ENCODE measurements around the gene CFAP54.

Gene CFAP54

DNA sequence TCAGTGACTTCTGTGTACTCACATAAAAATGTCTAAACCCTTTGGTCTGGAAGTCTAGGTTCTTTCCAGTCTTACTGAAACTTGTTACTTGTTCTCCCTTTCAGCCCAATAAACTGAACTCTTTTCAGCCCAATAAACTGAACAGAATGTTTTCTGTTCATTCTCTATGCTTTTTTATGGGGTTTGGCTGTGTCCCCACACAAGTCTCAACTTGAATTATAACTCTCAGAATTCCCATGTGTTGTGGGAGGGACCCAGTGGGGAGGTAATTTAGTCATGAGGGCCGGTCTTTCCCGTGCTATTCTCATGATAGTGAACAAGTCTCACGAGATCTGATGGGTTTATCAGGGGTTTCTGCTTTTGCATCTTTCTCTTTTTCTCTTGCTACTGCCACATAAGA, 402.7 kb downstream of the CFAP54 start:
- DNase-seq (ENCODE audit: low read depth), result no peak

DNA sequence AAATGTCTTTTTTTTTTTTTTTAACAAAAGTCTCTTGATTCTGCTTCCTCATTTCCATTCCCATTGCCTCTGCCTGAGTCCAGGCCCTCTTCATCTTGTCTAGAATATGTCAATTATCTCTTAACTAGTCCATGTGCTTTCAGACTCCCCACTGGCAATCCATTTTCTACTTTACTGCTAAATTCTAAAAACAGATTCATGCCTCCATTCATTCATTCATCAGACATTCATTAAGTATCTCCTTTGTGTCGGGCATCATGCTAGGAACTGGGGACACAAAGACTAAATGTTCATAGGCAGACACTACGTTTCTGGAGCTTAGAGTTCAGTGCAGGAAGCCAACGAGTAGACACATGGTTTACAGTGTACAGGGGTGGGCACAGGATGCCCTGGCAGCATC, 408.0 kb downstream of the CFAP54 start:
- no peak for DNase-seq (ENCODE audit: low read depth)

DNA sequence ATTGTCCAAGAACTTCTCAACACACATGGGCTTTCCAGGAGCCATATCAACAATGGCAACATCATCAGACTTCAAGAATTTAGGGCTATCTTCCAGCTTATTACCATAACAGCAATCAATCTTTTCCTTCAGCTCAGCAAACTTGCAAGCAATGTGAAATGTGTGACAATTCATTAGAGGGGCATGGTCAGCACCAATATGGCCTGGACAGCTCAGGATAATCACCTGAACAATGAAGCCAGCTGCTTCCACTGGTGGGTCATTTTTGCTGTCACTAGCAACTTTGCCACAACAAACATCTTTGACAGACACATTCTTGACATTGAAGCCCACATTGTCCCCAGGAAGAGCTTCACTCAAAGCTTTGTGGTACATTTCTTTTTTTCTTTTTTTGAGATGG, 411.8 kb downstream of the CFAP54 start:
- no peak for DNase-seq (ENCODE audit: low read depth)

DNA sequence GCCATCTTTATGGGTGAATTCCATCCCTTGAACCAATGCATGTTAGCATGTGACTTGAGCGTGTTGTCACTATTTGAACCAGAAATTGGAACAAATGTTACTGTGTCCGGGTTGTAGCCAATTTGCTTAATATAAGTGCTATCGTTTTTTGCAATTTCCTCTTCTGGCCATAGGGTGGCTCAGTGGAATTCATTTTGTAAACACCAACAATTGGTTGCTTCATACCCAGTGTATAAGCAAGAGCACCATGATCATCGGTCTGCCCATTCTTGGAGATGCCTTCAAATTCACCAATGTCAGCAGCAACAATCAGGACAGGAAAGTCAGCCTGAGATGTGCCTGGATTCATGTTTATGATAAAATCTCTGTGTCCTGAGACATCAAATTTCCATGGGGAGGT, 412.7 kb downstream of the CFAP54 start:
- DNase-seq (ENCODE audit: low read depth), result no peak

DNA sequence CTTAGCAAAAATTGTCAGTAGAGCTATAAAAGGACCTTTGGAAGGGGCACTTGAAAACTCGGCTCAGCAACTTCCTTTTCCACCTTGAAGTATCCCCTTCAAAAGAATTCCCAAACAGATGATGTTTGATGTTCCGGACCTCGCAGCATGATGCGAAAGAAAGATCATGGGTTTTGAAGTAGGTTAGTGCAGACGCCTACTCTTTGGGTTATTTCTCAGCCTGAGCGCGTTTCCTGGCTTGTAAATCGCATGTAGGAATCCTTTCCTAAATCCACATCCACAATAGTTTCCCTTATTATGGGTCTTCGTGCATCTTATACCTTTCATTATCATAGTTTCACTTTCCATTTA, 417.1 kb downstream of the CFAP54 start:
- no peak for DNase-seq (ENCODE audit: low read depth)

DNA sequence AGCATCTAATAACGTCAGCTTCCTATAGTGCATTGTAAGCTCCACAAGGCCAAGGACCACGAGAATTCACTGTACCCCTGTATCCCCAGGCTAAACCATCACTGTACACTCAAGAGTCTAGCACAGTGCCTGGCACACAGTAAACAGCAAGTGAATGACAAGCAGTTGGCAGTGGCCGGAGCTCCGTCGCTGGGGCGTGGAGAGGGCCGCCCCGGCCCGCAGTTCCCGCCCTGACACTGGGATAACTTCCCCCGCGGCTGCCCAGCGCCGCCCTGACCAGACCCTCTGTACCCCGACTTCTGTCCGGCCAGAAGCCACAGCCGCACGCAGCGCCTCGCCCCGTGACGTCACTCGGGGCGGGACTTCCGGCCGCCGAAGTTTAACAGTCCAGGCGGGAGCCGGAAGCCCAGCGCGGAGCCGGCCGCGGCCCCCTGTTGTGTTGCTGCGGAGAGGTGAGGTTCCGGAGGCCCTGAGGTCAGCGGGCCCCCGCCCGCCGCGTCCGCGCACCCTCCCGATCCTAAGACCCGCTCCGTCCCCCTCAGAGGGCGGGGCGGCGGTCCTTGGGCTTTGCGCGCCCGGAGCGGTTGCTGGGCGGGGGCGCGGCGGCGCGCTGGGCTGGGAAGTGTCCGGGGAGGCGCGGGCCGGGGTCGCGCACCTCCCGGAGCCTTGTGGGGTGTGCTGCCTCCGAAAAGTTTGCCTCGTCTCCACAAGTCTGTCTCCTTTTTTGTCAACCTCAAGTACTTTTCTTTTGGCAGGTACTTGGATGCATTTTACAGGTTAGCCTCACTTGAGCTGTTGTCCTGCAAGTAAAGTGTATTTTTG, 417.7 kb downstream of the CFAP54 start, which contains the start of gene NEDD1:
NEDD1 (plus strand) TSS at position 409 of the 822 bp plus-strand sequence. CDS start 2,503 bp downstream, outside the sequence.
- peak; percentile 76 for DNase-seq (ENCODE audit: low read depth)

DNA sequence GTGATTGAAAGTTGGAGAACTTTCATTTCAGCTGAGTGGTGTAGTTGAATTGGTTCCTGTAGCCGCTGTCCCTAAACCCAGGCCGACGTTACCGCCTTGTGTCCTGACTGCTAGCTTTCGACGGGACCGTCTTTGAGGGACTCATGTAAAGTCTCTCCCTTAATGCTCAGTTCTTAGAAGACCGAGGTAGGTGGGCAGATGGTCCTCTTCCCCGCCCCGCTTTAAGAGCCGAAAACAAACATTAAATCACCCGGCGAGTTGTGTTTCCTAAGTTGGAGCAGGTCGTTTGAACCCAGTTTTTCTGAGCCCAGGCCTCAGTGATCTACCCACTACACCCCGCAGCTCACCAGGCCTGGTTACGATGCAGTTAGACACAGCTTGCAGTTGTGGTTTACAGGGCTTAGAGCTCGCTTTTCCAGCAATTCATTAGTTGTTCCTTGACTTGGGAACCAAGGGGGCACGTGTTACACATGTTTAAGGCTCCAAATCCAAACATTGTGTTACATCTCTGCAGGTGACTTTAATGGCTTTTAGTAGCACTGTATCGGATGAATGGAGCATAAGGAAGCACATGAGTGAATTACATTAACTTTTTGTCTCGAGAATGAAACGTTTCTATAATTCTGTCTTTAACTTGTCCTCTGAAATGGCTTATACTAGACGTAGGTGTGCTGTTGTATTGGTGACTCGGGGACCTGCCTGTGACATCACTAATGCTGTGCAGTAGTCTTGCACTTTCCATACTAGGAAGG, 418.5 kb downstream of the CFAP54 start:
- peak; percentile 5 for DNase-seq (ENCODE audit: low read depth)

DNA sequence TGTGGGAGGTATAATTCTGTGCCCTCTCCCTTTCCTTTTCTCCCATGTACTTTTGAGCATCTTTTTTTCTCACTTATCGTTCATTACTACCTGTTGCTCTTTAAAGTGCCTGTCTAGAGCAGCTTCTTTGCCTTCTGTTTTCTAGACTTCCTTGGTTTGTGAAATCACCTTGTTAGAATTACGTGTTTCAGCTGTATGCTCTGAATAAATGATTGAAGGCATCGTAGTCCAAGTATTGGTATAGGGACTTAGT, 419.0 kb downstream of the CFAP54 start:
- DNase-seq (ENCODE audit: low read depth), result no peak

DNA sequence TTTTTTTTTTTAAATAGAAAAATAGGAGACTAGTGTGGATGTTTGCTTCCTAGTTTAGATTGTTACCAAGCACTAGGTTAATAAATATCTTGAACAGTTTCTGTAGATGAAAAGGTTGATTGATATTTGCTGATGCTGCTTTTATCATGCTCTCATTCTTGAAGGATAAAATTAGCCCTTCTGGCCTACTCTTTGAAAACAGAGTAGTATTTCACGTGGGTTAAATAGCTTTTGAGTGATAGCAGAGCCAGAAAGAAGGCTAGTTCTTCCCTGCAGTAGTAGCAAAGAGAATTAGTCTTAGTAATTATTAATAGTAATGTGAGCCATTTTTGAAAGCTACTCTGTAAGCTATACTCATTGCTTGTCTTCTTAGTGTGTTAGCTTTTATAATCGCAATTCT, 422.9 kb downstream of the CFAP54 start:
- no peak for DNase-seq (ENCODE audit: low read depth)

DNA sequence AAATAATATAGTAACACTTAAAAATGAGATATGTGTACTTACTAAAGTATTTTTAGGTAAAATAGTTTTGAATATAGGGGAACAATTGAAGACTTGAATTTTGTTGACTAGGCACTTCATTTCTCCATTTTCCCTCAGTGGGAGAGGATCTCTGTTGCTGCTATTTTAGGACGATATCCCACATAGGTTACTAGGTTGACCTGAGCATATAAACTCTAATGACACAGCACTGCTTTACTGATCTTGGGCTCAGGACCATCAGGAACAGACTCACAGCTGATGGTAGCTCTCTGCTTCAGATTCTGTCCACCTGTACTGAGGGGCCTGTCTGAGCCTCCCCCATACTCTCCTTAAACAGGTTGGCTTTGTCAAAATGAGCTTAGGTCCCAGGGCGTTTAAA, 423.6 kb downstream of the CFAP54 start:
- no peak for DNase-seq (ENCODE audit: low read depth)

DNA sequence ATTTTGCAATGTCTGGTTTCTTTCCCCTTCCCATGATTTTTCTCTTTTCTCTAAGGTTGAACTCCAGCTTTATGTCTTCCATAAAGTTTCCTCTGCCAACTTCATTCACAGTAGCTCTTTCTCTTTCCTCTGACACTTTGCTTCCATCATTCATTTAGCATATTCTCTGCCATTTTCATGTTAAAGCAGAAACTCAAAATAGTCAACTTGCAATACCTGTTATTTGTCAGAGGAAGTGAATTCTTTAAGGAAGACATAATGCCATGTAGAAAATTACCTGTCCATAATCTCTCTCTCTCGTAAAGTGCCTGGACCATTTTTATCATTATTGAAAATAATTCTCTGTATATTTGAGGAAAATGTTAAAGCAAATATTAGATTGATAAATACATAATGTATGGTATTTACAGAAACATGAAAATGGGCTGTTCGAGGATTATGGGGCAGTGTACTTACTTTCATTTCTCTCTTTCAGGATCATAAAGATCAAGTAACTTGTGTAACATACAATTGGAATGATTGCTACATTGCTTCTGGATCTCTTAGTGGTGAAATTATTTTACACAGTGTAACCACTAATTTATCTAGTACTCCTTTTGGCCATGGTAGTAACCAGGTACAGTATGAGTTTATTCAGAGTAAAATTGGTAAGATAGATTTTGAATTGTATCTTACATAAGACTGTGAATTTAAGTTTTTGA, 430.3 kb downstream of the CFAP54 start:
- DNase-seq (ENCODE audit: low read depth), result no peak

Measured in stimulated activated CD8-positive, alpha-beta memory T cell treated with anti-CD3 and anti-CD28 coated beads, Interleukin-4, amount 100 ng/mL, for 24 hours (primary cell).